Suprapubic skin (tissue), 4 donors: Measurements from ENCODE around the gene BORCS5. TPM values are rescaled to one million over a fixed set of nuclear protein-coding genes. Genes with fewer than 3 reads are reported as not detected.

Source experiments
- DNase-seq, 2 donors: peaks; one replicate each; pipeline ENCODE4 v3.0.0-alpha.2; 2019; ENCODE audit warnings: low spot score in 2 of 2
- H3K27ac ChIP-seq: fragments of 200-600 bp; sonication (generic); one replicate; pipeline ENCODE4 v1.5.1; 2019
- H3K27me3 ChIP-seq: fragments of 200-600 bp; sonication (generic); one replicate; pipeline ENCODE4 v1.5.1; 2019
- H3K36me3 ChIP-seq: fragments of 200-600 bp; sonication (generic); one replicate; pipeline ENCODE4 v1.5.1; 2019
- H3K4me1 ChIP-seq: fragments of 200-600 bp; sonication (generic); one replicate; pipeline ENCODE4 v1.5.1; 2019
- H3K4me3 ChIP-seq: fragments of 200-600 bp; sonication (generic); one replicate; pipeline ENCODE4 v1.5.1; 2019; ENCODE audit warnings: mild to moderate bottlenecking
- H3K9me3 ChIP-seq: fragments of 200-600 bp; sonication (generic); one replicate; pipeline ENCODE4 v1.5.1; 2019
- CTCF ChIP-seq, 2 donors: fragments of 200-600 bp in 1 of 2; fragments of 450-650 bp in 1 of 2; sonication (generic) in 1 of 2; IDR thresholded peaks; one replicate each; pipeline ENCODE4 v1.5.1; 2016 to 2019; ENCODE audit warnings: antibody characterized with exemption in 2 of 2, mild to moderate bottlenecking in 1 of 2, moderate library complexity in 1 of 2
- EP300 ChIP-seq: sonication (generic); formaldehyde crosslinking; IDR thresholded peaks from one replicate; pipeline ENCODE4 v1.6.1; 2017; ENCODE audit warnings: antibody characterized with exemption
- POLR2A ChIP-seq, 2 donors: fragments of 450-650 bp; IDR thresholded peaks; one replicate each; pipeline ENCODE4 v1.6.1; 2017; ENCODE audit warnings: antibody characterized with exemption in 2 of 2, mild to moderate bottlenecking in 2 of 2, moderate library complexity in 2 of 2
- POLR2AphosphoS5 ChIP-seq, 3 donors: sonication (generic); formaldehyde crosslinking; IDR thresholded peaks; one replicate each; pipeline ENCODE4 v1.6.1; 2017; ENCODE audit warnings: antibody characterized with exemption in 3 of 3
- WGBS: methylation state at CpG from one replicate; pipeline ENCODE4 v1.1.5; 2018; 5-methylcytosine and 5-hydroxymethylcytosine counted together
- total RNA-seq, 4 donors: library from RNA; depleted of rRNA; stranded (reverse); fragments of >200 nt; gene quantifications; one replicate each; pipeline ENCODE4 v1.1.0, GENCODE V29; 2016

The BORCS5 gene
- total RNA-seq, 4 donors from 2014 or later: 11.3 to 51.6 (median 21.0) TPM

- WGBS: 87% methylated on average over 2 of the region's 2 CpGs
- Histone ChIP-seq H3K9me3 (no peaks in the 10 kb centered on the region), H3K4me1 (peaks cover 29% of the 10 kb centered on the region), H3K4me3 (no peak overlapping the region), H3K27ac (no peak overlapping the region), H3K27me3 (no peaks in the 10 kb centered on the region), H3K36me3 (peaks cover 4% of the 10 kb centered on the region)
- TF ChIP-seq POLR2AphosphoS5 (IDR thresholded peaks at IDR 0.05) (no peak), EP300 (no peak), POLR2A (IDR thresholded peaks at IDR 0.05) (no peak), CTCF (IDR thresholded peaks at IDR 0.05) (no peak)
- no peak for DNase-seq
These were observed 80.0 kb downstream of the BORCS5 start for GRCh38 chr12:12436831-12437345.

DNA sequence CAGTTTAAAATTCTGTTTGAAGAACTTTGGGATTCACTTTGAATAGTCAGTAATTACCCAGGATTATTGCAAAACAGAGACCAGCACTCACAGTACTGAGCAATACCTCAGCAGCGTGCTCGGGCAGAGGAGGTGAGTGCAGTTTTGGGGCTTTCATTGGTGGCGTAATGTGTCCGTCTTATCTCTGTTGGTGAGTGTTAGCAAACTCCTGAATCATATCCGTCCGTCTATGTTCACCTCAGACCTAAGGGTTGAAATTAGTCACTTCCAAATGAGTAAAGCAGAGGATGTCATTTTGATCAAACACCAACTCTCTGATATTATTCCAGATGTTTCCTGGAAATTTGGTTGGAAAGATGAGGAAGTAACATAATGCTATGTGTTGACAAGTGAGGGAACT lies 82.8 kb downstream of the BORCS5 start:
- 69% methylated on average over 6 of the region's 6 CpGs for WGBS
- Histone ChIP-seq H3K4me1 (peaks cover 32% of the 10 kb centered on the region), H3K36me3 (peaks cover 4% of the 10 kb centered on the region), H3K9me3 (no peaks in the 10 kb centered on the region), H3K27ac (no peak overlapping the region), H3K4me3 (no peak overlapping the region), H3K27me3 (no peaks in the 10 kb centered on the region)
- TF ChIP-seq POLR2AphosphoS5 (IDR thresholded peaks at IDR 0.05) (no peak), EP300 (no peak), CTCF (IDR thresholded peaks at IDR 0.05) (no peak), POLR2A (IDR thresholded peaks at IDR 0.05) (no peak)
- no peak for DNase-seq

- peaks cover 4% of the 10 kb centered on the region for H3K36me3 ChIP-seq
- H3K9me3 ChIP-seq: no peaks in the 10 kb centered on the region
- peak overlapping the region; percentile 2 for H3K27ac ChIP-seq
- WGBS: 93% methylated on average over 4 of the region's 4 CpGs
- H3K27me3 ChIP-seq: no peaks in the 10 kb centered on the region
- TF ChIP-seq POLR2AphosphoS5 (IDR thresholded peaks at IDR 0.05): no peak
- TF ChIP-seq POLR2A (IDR thresholded peaks at IDR 0.05): no peak
- TF ChIP-seq EP300: no peak
- TF ChIP-seq CTCF (IDR thresholded peaks at IDR 0.05): no peak
- peaks cover 33% of the 10 kb centered on the region for H3K4me1 ChIP-seq
- H3K4me3 ChIP-seq: no peak overlapping the region
- no peak for DNase-seq
These were observed 84.0 kb downstream of the BORCS5 start for GRCh38 chr12:12440784-12441428.

DNA sequence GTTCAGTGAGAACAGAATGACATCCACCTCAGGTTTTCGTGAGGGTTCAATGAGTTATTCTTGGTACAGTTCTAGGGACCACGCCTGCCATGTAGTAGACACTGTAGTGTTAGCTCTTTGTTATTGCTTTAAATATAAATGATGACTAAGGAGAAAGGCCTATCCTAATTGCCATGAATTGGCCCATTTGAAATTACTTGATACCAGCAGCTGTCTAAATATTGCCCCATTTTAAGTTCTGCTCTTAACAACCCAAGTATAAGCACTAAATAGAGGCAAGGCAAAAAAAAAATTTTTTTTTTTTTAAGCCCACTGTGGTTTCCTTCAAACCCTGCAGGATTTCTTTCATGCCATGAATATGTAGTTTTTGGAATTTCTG lies 84.5 kb downstream of the BORCS5 start:
- no peaks in the 10 kb centered on the region for H3K9me3 ChIP-seq
- no peaks in the 10 kb centered on the region for H3K27me3 ChIP-seq
- TF ChIP-seq CTCF (IDR thresholded peaks at IDR 0.05) (no peak), EP300 (no peak), POLR2AphosphoS5 (IDR thresholded peaks at IDR 0.05) (no peak), POLR2A (IDR thresholded peaks at IDR 0.05) (no peak)
- no peak for DNase-seq
- 97% methylated on average over 2 of the region's 2 CpGs for WGBS
- peaks cover 33% of the 10 kb centered on the region for H3K4me1 ChIP-seq
- H3K4me3 ChIP-seq: no peak overlapping the region
- H3K27ac ChIP-seq: peak overlapping the region; percentile 75
- H3K36me3 ChIP-seq: peaks cover 3% of the 10 kb centered on the region

GRCh38 chr12:12441843-12442461 lies 85.1 kb downstream of the BORCS5 start:
- 68% methylated on average over 4 of the region's 4 CpGs for WGBS

More at GRCh38 chr12:12441843-12442461, 85.1 kb downstream of the BORCS5 start:
- no peak for DNase-seq
- Histone ChIP-seq H3K27me3 (no peaks in the 10 kb centered on the region), H3K9me3 (no peaks in the 10 kb centered on the region), H3K36me3 (no peaks in the 10 kb centered on the region), H3K4me3 (no peak overlapping the region), H3K4me1 (peaks cover 33% of the 10 kb centered on the region), H3K27ac (peak overlapping the region; percentile 75)
- TF ChIP-seq CTCF (IDR thresholded peaks at IDR 0.05) (no peak), POLR2AphosphoS5 (IDR thresholded peaks at IDR 0.05) (no peak), EP300 (no peak), POLR2A (IDR thresholded peaks at IDR 0.05) (no peak)
